GM19467 (cell line): ENCODE data around the gene LGR4.

Experiments used
- ATAC-seq: cut with Tn5 transposase; IDR thresholded peaks from one replicate; pipeline ENCODE4 v1.9.1; 2021; ENCODE audit warnings: mild to moderate bottlenecking, moderate library complexity; ENCODE audit not compliant: unreplicated experiment

LGR4 gene

GRCh38 chr11:27406498-27407354 is 65.9 kb downstream of the LGR4 start:
- ATAC-seq, result no peak

GRCh38 chr11:27405134-27405533 is 67.5 kb downstream of the LGR4 start:
- ATAC-seq, result no peak

GRCh38 chr11:27404427-27404826 is 68.2 kb downstream of the LGR4 start:
- ATAC-seq, result no peak

GRCh38 chr11:27403195-27403594 is 69.4 kb downstream of the LGR4 start:
- ATAC-seq, result no peak

GRCh38 chr11:27402450-27402849 is 70.1 kb downstream of the LGR4 start:
- ATAC-seq, result no peak

- ATAC-seq, result no peak
These were observed 70.7 kb downstream of the LGR4 start for GRCh38 chr11:27401833-27402316.

GRCh38 chr11:27401280-27401832 is 71.2 kb downstream of the LGR4 start:
- ATAC-seq, result no peak

GRCh38 chr11:27398400-27398770 is 74.2 kb downstream of the LGR4 start:
- ATAC-seq, result no peak

GRCh38 chr11:27397624-27398399 is 74.8 kb downstream of the LGR4 start:
- ATAC-seq, result no peak

- no peak for ATAC-seq
These were observed 76.2 kb downstream of the LGR4 start for GRCh38 chr11:27396259-27396839.

- ATAC-seq, result no peak
These were observed 76.9 kb downstream of the LGR4 start for GRCh38 chr11:27395556-27396258.

GRCh38 chr11:27394781-27395228 is 77.8 kb downstream of the LGR4 start:
- no peak for ATAC-seq

- no peak for ATAC-seq
These were observed 80.1 kb downstream of the LGR4 start for GRCh38 chr11:27392278-27393114.

- ATAC-seq, result no peak
These were observed 81.1 kb downstream of the LGR4 start for GRCh38 chr11:27391331-27392015.

- ATAC-seq, result no peak
These were observed 82.0 kb downstream of the LGR4 start for GRCh38 chr11:27390318-27391295.

GRCh38 chr11:27388869-27389268 is 83.7 kb downstream of the LGR4 start:
- ATAC-seq, result no peak

GRCh38 chr11:27388001-27388400 is 84.6 kb downstream of the LGR4 start:
- ATAC-seq, result no peak

GRCh38 chr11:27387362-27387761 is 85.2 kb downstream of the LGR4 start:
- no peak for ATAC-seq
